Thyroid gland (tissue), 4 donors: Measurements from ENCODE around the gene CLEC11A. TPM values are rescaled to one million over a fixed set of nuclear protein-coding genes. Genes with fewer than 3 reads are reported as not detected.

Experiments used
- DNase-seq, 2 donors: peaks; one replicate each; pipeline ENCODE4 v3.0.0-alpha.2; 2019
- H3K27ac ChIP-seq, 3 donors: fragments of 200-600 bp; sonication (generic); 1 replicate in 2 of 3; 2 replicates in 1 of 3; pipeline ENCODE4 v1.5.1; 2016 to 2019; ENCODE audit warnings: mild to moderate bottlenecking in 1 of 3, moderate library complexity in 1 of 3
- H3K27me3 ChIP-seq: fragments of 200-600 bp; sonication (generic); one replicate; pipeline ENCODE4 v1.5.1; 2019
- H3K36me3 ChIP-seq, 2 donors: fragments of 200-600 bp; sonication (generic); one replicate each; pipeline ENCODE4 v1.5.1; 2016 to 2019
- H3K4me1 ChIP-seq, 2 donors: fragments of 200-600 bp; sonication (generic); one replicate each; pipeline ENCODE4 v1.5.1; 2017 to 2019
- H3K4me3 ChIP-seq, 3 donors: fragments of 200-600 bp; sonication (generic); replicated peaks in 1 of 3; 1 replicate in 2 of 3; 2 replicates in 1 of 3; pipeline ENCODE4 v1.5.1; 2016; ENCODE audit warnings: mild to moderate bottlenecking in 1 of 3
- H3K9me3 ChIP-seq: fragments of 200-600 bp; sonication (generic); one replicate; pipeline ENCODE4 v1.5.1; 2017
- CTCF ChIP-seq, 6 experiments: fragments of 200-600 bp in 3 of 6; fragments of 450-650 bp in 3 of 6; sonication (generic) in 3 of 6; IDR thresholded peaks; one replicate each; pipeline ENCODE4 v1.5.1; 2016 to 2019; ENCODE audit warnings: antibody characterized with exemption in 6 of 6, mild to moderate bottlenecking in 2 of 6, inconsistent platforms in 1 of 6, moderate library complexity in 1 of 6
- POLR2A ChIP-seq, 2 donors: fragments of 450-650 bp; IDR thresholded peaks; one replicate each; pipeline ENCODE4 v1.6.1; 2017; ENCODE audit warnings: antibody characterized with exemption in 2 of 2, mild to moderate bottlenecking in 2 of 2, moderate library complexity in 1 of 2
- WGBS, 2 donors: methylation state at CpG; one replicate each; pipeline ENCODE4 v1.1.5; 2017; 5-methylcytosine and 5-hydroxymethylcytosine counted together
- intact Hi-C: fragments of 100-400 bp; cut with DNase I; formaldehyde crosslinking; loops from one replicate; pipeline ENCODE4 v1.15.1; 2023
- total RNA-seq, 4 donors: library from RNA; depleted of rRNA; stranded (reverse); fragments of >200 nt; gene quantifications; one replicate each; pipeline ENCODE4 v1.2.3, GENCODE V29; 2016

The CLEC11A gene
- total RNA-seq, 4 donors from 2014 or later: 5.0 to 16.0 (median 8.9) TPM

- H3K36me3 ChIP-seq: no peaks in the 10 kb centered on the region
- H3K27me3 ChIP-seq: peaks cover 11% of the 10 kb centered on the region
- no peak for DNase-seq
- no peak overlapping the region for H3K4me3 ChIP-seq
- H3K4me1 ChIP-seq: peaks cover 10 to 18% of the 10 kb centered on the region in 2 donors
- WGBS, 2 donors: 86 to 93% methylated on average over 7 to 26 of the region's 39 CpGs
- intact Hi-C loops: no loop called here
- TF ChIP-seq CTCF (IDR thresholded peaks at IDR 0.05) (no peak), POLR2A (IDR thresholded peaks at IDR 0.05) (no peak)
- no peak overlapping the region for H3K27ac ChIP-seq
- H3K9me3 ChIP-seq: no peaks in the 10 kb centered on the region
Measured at GRCh38 chr19:50716178-50717025, 6.8 kb upstream of the CLEC11A start.

GRCh38 chr19:50717026-50717723 is 6.0 kb upstream of the CLEC11A start:
- no peak overlapping the region for H3K4me3 ChIP-seq
- H3K9me3 ChIP-seq: no peaks in the 10 kb centered on the region
- H3K27ac ChIP-seq: no peak overlapping the region
- H3K4me1 ChIP-seq: peaks cover 10 to 18% of the 10 kb centered on the region in 2 donors
- TF ChIP-seq POLR2A (IDR thresholded peaks at IDR 0.05) (no peak), CTCF (IDR thresholded peaks at IDR 0.05) (no peak)
- peaks cover 11% of the 10 kb centered on the region for H3K27me3 ChIP-seq
- intact Hi-C loops: no loop called here
- no peaks in the 10 kb centered on the region for H3K36me3 ChIP-seq
- no peak for DNase-seq
- 57 to 63% methylated on average over 14 to 16 of the region's 23 CpGs for WGBS, 2 donors

- TF ChIP-seq CTCF (IDR thresholded peaks at IDR 0.05) (no peak), POLR2A (IDR thresholded peaks at IDR 0.05) (no peak)
- Histone ChIP-seq H3K4me3 (peak overlapping the region in 1 of 3 donors; percentile 14), H3K9me3 (no peaks in the 10 kb centered on the region), H3K27ac (no peak overlapping the region), H3K4me1 (peaks cover 10 to 18% of the 10 kb centered on the region in 2 donors), H3K27me3 (peaks cover 11% of the 10 kb centered on the region), H3K36me3 (no peaks in the 10 kb centered on the region)
- DNase-seq: no peak
- WGBS, 2 donors: 4 to 9% methylated on average over 6 to 7 of the region's 13 CpGs
- intact Hi-C loops: no loop called here
Measured at GRCh38 chr19:50717891-50718254, 5.3 kb upstream of the CLEC11A start.

GRCh38 chr19:50718255-50719118 is 4.7 kb upstream of the CLEC11A start:
- intact Hi-C loops: no loop called here
- TF ChIP-seq CTCF (IDR thresholded peaks at IDR 0.05): no peak
- no peak for TF ChIP-seq POLR2A (IDR thresholded peaks at IDR 0.05)
- 1 to 2% methylated on average over 22 to 35 of the region's 74 CpGs for WGBS, 2 donors
- Histone ChIP-seq H3K36me3 (no peaks in the 10 kb centered on the region), H3K4me1 (peaks cover 10 to 18% of the 10 kb centered on the region in 2 donors), H3K27ac (no peak overlapping the region), H3K9me3 (no peaks in the 10 kb centered on the region), H3K4me3 (peak overlapping the region in 1 of 3 donors; percentile 14), H3K27me3 (peaks cover 11% of the 10 kb centered on the region)
- peak in 1 of 2 donors; percentile 11 for DNase-seq
